Measurements from ENCODE around the gene GPR65. TPM values are rescaled to one million over a fixed set of nuclear protein-coding genes. Genes with fewer than 3 reads are reported as not detected.
A peak's percentile ranks its signal among the peaks of the same experiment; 100 is the strongest.

The GPR65 gene
- 5.9 TPM for polyA plus RNA-seq (2012; ENCODE audit: missing spikeins)

- FAIRE-seq (peak; percentile 24), DNase-seq (ENCODE audit: insufficient read length) (no peak)
- TF ChIP-seq POLR2AphosphoS5 (IDR thresholded peaks at IDR 0.05; ENCODE audit: low read depth, low read length) (peak; percentile 91; the same call in 1 of the 2 replicates), POLR2A (IDR thresholded peaks at IDR 0.05; ENCODE audit: low read depth, low read length) (peak; percentile 86), TAF1 (IDR thresholded peaks at IDR 0.05; ENCODE audit: borderline replicate concordance, low read depth, low read length) (0 out of 2 replicates have a peak, but pooled peaks have one; percentile 14)
Observed at GRCh38 chr14:88005050-88005481, at the start of gene GPR65. Gene GPR65, plus strand, starts transcription at chr14:88005135. Its CDS starts 5,713 bp downstream, at chr14:88010848.

GRCh38 chr14:87955501-87955900 is 49.4 kb upstream of the GPR65 start:
- TF ChIP-seq TAF1 (IDR thresholded peaks at IDR 0.05; ENCODE audit: borderline replicate concordance, low read depth, low read length) (no peak), POLR2A (IDR thresholded peaks at IDR 0.05; ENCODE audit: low read depth, low read length) (no peak), POLR2AphosphoS5 (IDR thresholded peaks at IDR 0.05; ENCODE audit: low read depth, low read length) (no peak)
- FAIRE-seq = no peak
- DNase-seq (ENCODE audit: insufficient read length) = no peak

- FAIRE-seq (no peak), DNase-seq (ENCODE audit: insufficient read length) (no peak)
- TF ChIP-seq TAF1 (IDR thresholded peaks at IDR 0.05; ENCODE audit: borderline replicate concordance, low read depth, low read length) (no peak), POLR2AphosphoS5 (IDR thresholded peaks at IDR 0.05; ENCODE audit: low read depth, low read length) (no peak), POLR2A (IDR thresholded peaks at IDR 0.05; ENCODE audit: low read depth, low read length) (no peak)
Observed at GRCh38 chr14:87960013-87960787, 44.7 kb upstream of the GPR65 start.

GRCh38 chr14:87961246-87961645 is 43.7 kb upstream of the GPR65 start:
- TF ChIP-seq POLR2AphosphoS5 (IDR thresholded peaks at IDR 0.05; ENCODE audit: low read depth, low read length) = no peak
- no peak for TF ChIP-seq POLR2A (IDR thresholded peaks at IDR 0.05; ENCODE audit: low read depth, low read length)
- TF ChIP-seq TAF1 (IDR thresholded peaks at IDR 0.05; ENCODE audit: borderline replicate concordance, low read depth, low read length) = no peak
- no peak for FAIRE-seq

GRCh38 chr14:87966816-87967215 is 38.1 kb upstream of the GPR65 start:
- DNase-seq (ENCODE audit: insufficient read length) (no peak), FAIRE-seq (no peak)
- TF ChIP-seq TAF1 (IDR thresholded peaks at IDR 0.05; ENCODE audit: borderline replicate concordance, low read depth, low read length) (no peak), POLR2AphosphoS5 (IDR thresholded peaks at IDR 0.05; ENCODE audit: low read depth, low read length) (no peak), POLR2A (IDR thresholded peaks at IDR 0.05; ENCODE audit: low read depth, low read length) (no peak)

More at GRCh38 chr14:87961246-87961645, 43.7 kb upstream of the GPR65 start:
- DNase-seq (ENCODE audit: insufficient read length) = no peak

- no peak for TF ChIP-seq TAF1 (IDR thresholded peaks at IDR 0.05; ENCODE audit: borderline replicate concordance, low read depth, low read length)
- TF ChIP-seq POLR2AphosphoS5 (IDR thresholded peaks at IDR 0.05; ENCODE audit: low read depth, low read length) = no peak
- no peak for TF ChIP-seq POLR2A (IDR thresholded peaks at IDR 0.05; ENCODE audit: low read depth, low read length)
- no peak for FAIRE-seq
- DNase-seq (ENCODE audit: insufficient read length) = no peak
Observed at GRCh38 chr14:87967496-87967895, 37.4 kb upstream of the GPR65 start.

GRCh38 chr14:87971010-87971409 is 33.9 kb upstream of the GPR65 start:
- TF ChIP-seq POLR2A (IDR thresholded peaks at IDR 0.05; ENCODE audit: low read depth, low read length) = no peak
- TF ChIP-seq TAF1 (IDR thresholded peaks at IDR 0.05; ENCODE audit: borderline replicate concordance, low read depth, low read length) = no peak
- DNase-seq (ENCODE audit: insufficient read length) = no peak
- FAIRE-seq = peak; percentile 62

GRCh38 chr14:87975636-87976035 is 29.3 kb upstream of the GPR65 start:
- no peak for FAIRE-seq
- TF ChIP-seq POLR2AphosphoS5 (IDR thresholded peaks at IDR 0.05; ENCODE audit: low read depth, low read length) = no peak
- no peak for TF ChIP-seq POLR2A (IDR thresholded peaks at IDR 0.05; ENCODE audit: low read depth, low read length)
- TF ChIP-seq TAF1 (IDR thresholded peaks at IDR 0.05; ENCODE audit: borderline replicate concordance, low read depth, low read length) = no peak
- DNase-seq (ENCODE audit: insufficient read length) = no peak

- FAIRE-seq (no peak), DNase-seq (ENCODE audit: insufficient read length) (no peak)
- TF ChIP-seq POLR2AphosphoS5 (IDR thresholded peaks at IDR 0.05; ENCODE audit: low read depth, low read length) = no peak
- TF ChIP-seq POLR2A (IDR thresholded peaks at IDR 0.05; ENCODE audit: low read depth, low read length) = no peak
- no peak for TF ChIP-seq TAF1 (IDR thresholded peaks at IDR 0.05; ENCODE audit: borderline replicate concordance, low read depth, low read length)
Observed at GRCh38 chr14:87979689-87980088, 25.2 kb upstream of the GPR65 start.

GRCh38 chr14:87989221-87989955 is 15.5 kb upstream of the GPR65 start:
- DNase-seq (ENCODE audit: insufficient read length) = no peak
- FAIRE-seq = no peak
- TF ChIP-seq TAF1 (IDR thresholded peaks at IDR 0.05; ENCODE audit: borderline replicate concordance, low read depth, low read length) (no peak), POLR2AphosphoS5 (IDR thresholded peaks at IDR 0.05; ENCODE audit: low read depth, low read length) (no peak), POLR2A (IDR thresholded peaks at IDR 0.05; ENCODE audit: low read depth, low read length) (no peak)

- DNase-seq (ENCODE audit: insufficient read length) (no peak), FAIRE-seq (no peak)
- TF ChIP-seq POLR2AphosphoS5 (IDR thresholded peaks at IDR 0.05; ENCODE audit: low read depth, low read length) (no peak), POLR2A (IDR thresholded peaks at IDR 0.05; ENCODE audit: low read depth, low read length) (no peak), TAF1 (IDR thresholded peaks at IDR 0.05; ENCODE audit: borderline replicate concordance, low read depth, low read length) (no peak)
Observed at GRCh38 chr14:87989956-87990299, 15.0 kb upstream of the GPR65 start.
